HG02678 (cell line): ENCODE results near the gene TIGD3.

ENCODE experiments used
- ATAC-seq: cut with Tn5 transposase; IDR thresholded peaks from one replicate; pipeline ENCODE4 v1.9.1; 2021; ENCODE audit warnings: mild to moderate bottlenecking, moderate library complexity; ENCODE audit not compliant: unreplicated experiment

The TIGD3 gene

DNA sequence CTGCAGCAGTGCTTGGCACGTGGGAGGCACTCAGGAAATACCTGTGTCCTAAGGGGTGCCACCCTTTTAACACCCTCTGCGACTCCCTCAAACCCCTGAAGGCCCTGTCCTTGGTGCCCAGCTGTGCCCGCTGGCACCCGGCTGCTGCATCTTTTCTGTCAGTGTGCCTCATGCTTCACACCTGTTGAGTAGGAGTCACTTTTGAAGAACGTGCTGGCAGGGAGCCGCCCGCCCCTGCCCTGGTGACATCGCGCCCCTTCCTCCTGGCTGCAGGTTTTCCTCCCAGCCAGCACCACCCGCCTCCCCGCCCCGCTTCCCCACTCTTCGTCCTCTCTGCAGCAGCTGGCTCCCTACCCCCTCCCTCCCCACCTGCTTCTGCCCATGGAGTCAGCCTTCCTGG, 49.7 kb downstream of the TIGD3 start:
- no peak for ATAC-seq

DNA sequence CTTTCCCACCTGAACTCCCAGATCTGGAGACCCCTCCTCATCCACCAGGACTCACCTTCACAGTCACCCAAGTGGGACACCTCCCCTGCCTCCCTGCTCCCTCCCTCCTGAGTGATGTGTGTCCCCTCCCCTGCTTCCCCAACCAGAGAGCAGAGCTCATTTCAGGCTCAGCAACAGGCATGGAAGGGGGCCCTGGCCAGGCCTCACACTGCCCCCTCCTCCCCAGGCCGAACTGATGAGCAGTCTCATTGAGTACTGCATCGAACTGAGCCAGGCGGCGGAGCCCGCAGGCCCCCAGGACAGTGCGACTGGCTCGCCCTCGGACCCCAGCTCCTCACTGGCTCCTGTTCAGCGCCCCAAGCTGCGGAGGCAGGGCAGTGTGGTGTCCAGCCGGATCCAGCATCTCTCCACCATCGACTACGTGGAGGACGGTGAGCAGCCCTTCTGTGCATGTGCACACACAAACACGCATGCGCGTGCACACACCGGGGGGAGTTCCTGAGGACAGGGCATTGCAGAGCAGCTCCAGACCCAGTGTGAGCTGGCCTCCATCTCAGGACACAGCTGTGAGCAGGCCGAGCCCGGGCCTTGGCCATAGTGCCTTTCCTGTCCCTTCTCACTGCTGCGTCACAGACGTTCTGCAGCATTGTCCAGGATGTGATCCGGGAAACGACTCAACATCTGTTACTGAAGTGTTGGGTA, 50.2 kb downstream of the TIGD3 start:
- ATAC-seq, result no peak
